Colonic mucosa (tissue), 4 donors: ENCODE results near the gene HCN4. TPM values are rescaled to one million over a fixed set of nuclear protein-coding genes. Genes with fewer than 3 reads are reported as not detected.

Experiments
- DNase-seq: peaks from one replicate; pipeline ENCODE4 v3.0.0-alpha.2; 2020
- H3K27ac ChIP-seq: fragments of 200-600 bp; one replicate; pipeline ENCODE4 v1.8.0; 2021
- H3K27me3 ChIP-seq: fragments of 200-600 bp; one replicate; pipeline ENCODE4 v1.8.0; 2021
- H3K36me3 ChIP-seq: fragments of 200-600 bp; one replicate; pipeline ENCODE4 v1.8.0; 2021
- H3K4me1 ChIP-seq: fragments of 200-600 bp; one replicate; pipeline ENCODE4 v1.8.0; 2021; ENCODE audit warnings: mild to moderate bottlenecking
- H3K4me3 ChIP-seq: fragments of 200-600 bp; one replicate; pipeline ENCODE4 v1.8.0; 2021
- H3K9ac ChIP-seq, 2 donors: one replicate each; pipeline ENCODE4 v1.7.0; 2013; ENCODE audit warnings: control low read depth in 2 of 2, low read depth in 2 of 2, low read length in 2 of 2
- H3K9me3 ChIP-seq: fragments of 200-600 bp; one replicate; pipeline ENCODE4 v1.8.0; 2021
- CTCF ChIP-seq: fragments of 200-600 bp; IDR thresholded peaks from one replicate; pipeline ENCODE4 v1.8.0; 2022; ENCODE audit warnings: antibody characterized with exemption, mild to moderate bottlenecking
- intact Hi-C: fragments of 100-400 bp; cut with DNase I; formaldehyde crosslinking; loops from one replicate; pipeline ENCODE4 v1.14.1; 2022
- total RNA-seq, 2 donors: library from RNA; stranded (reverse); fragmentation: NEBNext Ultra II Directional in 1 of 2; extraction: Animal tissue kit (Norgen Biotek cat#: 25700) in 1 of 2; gene quantifications; one replicate each; pipeline ENCODE4 v1.2.1, GENCODE V29; 2021
- donor health status: healthy.
- donor health status: DM: no; HTN: no; CAD: no.
- donor health status: DM: no; HTN: no; CAD: no.

HCN4 gene
- total RNA-seq, 2 donors from 2014 or later = 0.08 to 0.10 TPM

- Histone ChIP-seq H3K4me1 (no peaks in the 10 kb centered on the region), H3K4me3 (no peak overlapping the region), H3K27me3 (no peaks in the 10 kb centered on the region), H3K9ac (no peak overlapping the region), H3K36me3 (no peaks in the 10 kb centered on the region), H3K9me3 (no peaks in the 10 kb centered on the region), H3K27ac (no peak overlapping the region)
- intact Hi-C loops = no loop called here
- no peak for TF ChIP-seq CTCF
- DNase-seq = no peak
These were observed 14.5 kb downstream of the HCN4 start for GRCh38 chr15:73354241-73354640.

GRCh38 chr15:73353734-73354133 lies 15.0 kb downstream of the HCN4 start:
- no peak overlapping the region for H3K9ac ChIP-seq
- H3K27me3 ChIP-seq = no peaks in the 10 kb centered on the region
- no peak overlapping the region for H3K27ac ChIP-seq
- H3K4me1 ChIP-seq = no peaks in the 10 kb centered on the region
- no peak overlapping the region for H3K4me3 ChIP-seq
- no peaks in the 10 kb centered on the region for H3K9me3 ChIP-seq
- TF ChIP-seq CTCF = no peak
- intact Hi-C loops = no loop called here
- no peak for DNase-seq
- no peaks in the 10 kb centered on the region for H3K36me3 ChIP-seq

- Histone ChIP-seq H3K27ac (no peak overlapping the region), H3K9ac (no peak overlapping the region), H3K36me3 (no peaks in the 10 kb centered on the region), H3K27me3 (no peaks in the 10 kb centered on the region), H3K4me1 (no peaks in the 10 kb centered on the region), H3K9me3 (no peaks in the 10 kb centered on the region), H3K4me3 (no peak overlapping the region)
- TF ChIP-seq CTCF = no peak
- intact Hi-C loops = no loop called here
- DNase-seq = no peak
These were observed 16.7 kb downstream of the HCN4 start for GRCh38 chr15:73352082-73352481.

- intact Hi-C loops = no loop called here
- no peak overlapping the region for H3K4me3 ChIP-seq
- DNase-seq = no peak
- no peak overlapping the region for H3K9ac ChIP-seq
- no peak for TF ChIP-seq CTCF
- no peaks in the 10 kb centered on the region for H3K27me3 ChIP-seq
- H3K36me3 ChIP-seq = no peaks in the 10 kb centered on the region
- no peak overlapping the region for H3K27ac ChIP-seq
- no peaks in the 10 kb centered on the region for H3K4me1 ChIP-seq
- no peaks in the 10 kb centered on the region for H3K9me3 ChIP-seq
These were observed 19.6 kb downstream of the HCN4 start for GRCh38 chr15:73349191-73349590.

GRCh38 chr15:73346735-73347312 lies 21.9 kb downstream of the HCN4 start:
- Histone ChIP-seq H3K27ac (no peak overlapping the region), H3K36me3 (no peaks in the 10 kb centered on the region), H3K27me3 (no peaks in the 10 kb centered on the region), H3K4me1 (no peaks in the 10 kb centered on the region), H3K4me3 (no peak overlapping the region), H3K9ac (no peak overlapping the region), H3K9me3 (no peaks in the 10 kb centered on the region)
- intact Hi-C loops = no loop called here
- no peak for TF ChIP-seq CTCF
- DNase-seq = peak; percentile 67
